Trophoblast cell (in vitro differentiated cells and primary cell): Measurements from ENCODE around the gene DDIT4L.

Source experiments
- DNase-seq, 2 donors: peaks; one replicate each; pipeline ENCODE4 v3.0.0-alpha.2; 2016
- H2AFZ ChIP-seq: 2 replicates; pipeline ENCODE4 v1.6.1; 2013; ENCODE audit warnings: low read length, moderate library complexity, mild to moderate bottlenecking; ENCODE audit not compliant: insufficient read depth, poor library complexity
- H2AK5ac ChIP-seq: 2 replicates; pipeline ENCODE4 v1.6.1; 2013; ENCODE audit warnings: mild to moderate bottlenecking, low read length
- H2BK120ac ChIP-seq: 2 replicates; pipeline ENCODE4 v1.6.1; 2013; ENCODE audit warnings: low read length, mild to moderate bottlenecking, moderate library complexity; ENCODE audit not compliant: insufficient read depth, poor library complexity
- H2BK12ac ChIP-seq: 2 replicates; pipeline ENCODE4 v1.6.1; 2013; ENCODE audit warnings: mild to moderate bottlenecking, low read length, moderate library complexity
- H2BK5ac ChIP-seq: 2 replicates; pipeline ENCODE4 v1.6.1; 2013; ENCODE audit warnings: low read length, low read depth, moderate library complexity, mild to moderate bottlenecking; ENCODE audit not compliant: poor library complexity
- H3K14ac ChIP-seq: 2 replicates; pipeline ENCODE4 v1.6.1; 2013; ENCODE audit warnings: mild to moderate bottlenecking, low read length
- H3K18ac ChIP-seq: 2 replicates; pipeline ENCODE4 v1.6.1; 2013; ENCODE audit warnings: mild to moderate bottlenecking, low read length
- H3K23ac ChIP-seq: 2 replicates; pipeline ENCODE4 v1.6.1; 2013; ENCODE audit warnings: low read length
- H3K27ac ChIP-seq: 2 replicates; pipeline ENCODE4 v1.5.1; 2013; ENCODE audit warnings: low read depth, mild to moderate bottlenecking, inconsistent platforms, low read length, moderate library complexity
- H3K27me3 ChIP-seq: 2 replicates; pipeline ENCODE4 v1.6.1; 2013; ENCODE audit warnings: inconsistent platforms, mild to moderate bottlenecking, low read length, moderate library complexity; ENCODE audit not compliant: insufficient read depth
- H3K36me3 ChIP-seq, 2 experiments: 1 replicate in 1 of 2; 2 replicates in 1 of 2; pipeline ENCODE4 v1.6.1; 2013; ENCODE audit warnings: low read length in 2 of 2, mild to moderate bottlenecking in 2 of 2, moderate library complexity in 1 of 2; ENCODE audit not compliant: insufficient read depth in 2 of 2, control insufficient read depth in 1 of 2
- H3K4ac ChIP-seq: 2 replicates; pipeline ENCODE4 v1.6.1; 2013; ENCODE audit warnings: low read depth, mild to moderate bottlenecking, low read length, moderate library complexity
- H3K4me1 ChIP-seq, 2 experiments: 1 replicate in 1 of 2; 2 replicates in 1 of 2; pipeline ENCODE4 v1.6.1; 2013; ENCODE audit warnings: low read length in 2 of 2, mild to moderate bottlenecking in 2 of 2, moderate library complexity in 1 of 2; ENCODE audit not compliant: insufficient read depth in 2 of 2, control insufficient read depth in 1 of 2
- H3K4me2 ChIP-seq: 2 replicates; pipeline ENCODE4 v1.6.1; 2013; ENCODE audit warnings: inconsistent platforms, mild to moderate bottlenecking, low read length, moderate library complexity
- H3K4me3 ChIP-seq: 2 replicates; pipeline ENCODE4 v1.5.1; 2013; ENCODE audit warnings: mild to moderate bottlenecking, low read depth, low read length, inconsistent platforms
- H3K79me1 ChIP-seq: one replicate; pipeline ENCODE4 v1.6.1; 2013; ENCODE audit warnings: low read length
- H3K79me2 ChIP-seq: 2 replicates; pipeline ENCODE4 v1.6.1; 2013; ENCODE audit warnings: low read length, mild to moderate bottlenecking; ENCODE audit not compliant: control insufficient read depth, insufficient read depth, poor library complexity
- H3K9ac ChIP-seq: 2 replicates; pipeline ENCODE4 v1.6.1; 2013; ENCODE audit warnings: mild to moderate bottlenecking, low read length
- H3K9me3 ChIP-seq: 2 replicates; pipeline ENCODE4 v1.6.1; 2013; ENCODE audit warnings: low read depth, mild to moderate bottlenecking, control low read depth, inconsistent platforms, low read length; ENCODE audit not compliant: insufficient read depth
- H4K12ac ChIP-seq: 2 replicates; pipeline ENCODE4 v1.6.1; 2013; ENCODE audit warnings: low read depth, mild to moderate bottlenecking, low read length, moderate library complexity
- H4K8ac ChIP-seq: 2 replicates; pipeline ENCODE4 v1.6.1; 2013; ENCODE audit warnings: low read depth, mild to moderate bottlenecking, low read length, moderate library complexity
- H4K91ac ChIP-seq: one replicate; pipeline ENCODE4 v1.6.1; 2013; ENCODE audit warnings: low read depth, mild to moderate bottlenecking, low read length, moderate library complexity
- WGBS: extraction: QIAGEN DNeasy Blood & Tissue Kit; methylation state at CpG from one replicate; pipeline ENCODE4 v1.1.7; 2013; ENCODE audit warnings: missing lambda C conversion rate; ENCODE audit not compliant: insufficient read length, insufficient coverage; ENCODE audit errors: extremely low coverage; 5-methylcytosine and 5-hydroxymethylcytosine counted together

Gene DDIT4L

DNA sequence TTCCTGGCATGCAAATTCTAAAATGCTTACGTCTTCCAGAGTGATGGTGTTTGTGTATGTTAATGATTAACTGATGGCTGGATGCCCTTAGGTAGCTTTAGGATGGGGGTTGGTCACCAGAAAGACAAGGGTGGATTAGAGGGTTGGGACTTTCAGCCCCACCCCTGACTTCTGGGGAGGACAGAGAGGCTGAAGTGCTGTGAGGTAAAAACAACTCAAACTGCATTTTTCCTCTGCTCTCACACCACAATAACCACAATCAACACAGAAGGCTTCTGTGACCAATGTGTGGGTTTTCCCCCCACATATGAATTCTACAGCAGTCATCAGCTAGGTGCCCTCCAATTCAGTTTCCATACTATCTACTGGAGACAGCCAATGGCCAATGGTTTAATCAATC, 18.7 kb upstream of the DDIT4L start:
- Histone ChIP-seq H3K4me3 (no peak overlapping the region), H4K8ac (no peak overlapping the region), H3K9ac (no peak overlapping the region), H4K12ac (no peak overlapping the region), H3K4ac (no peak overlapping the region), H2BK5ac (no peak overlapping the region), H3K79me2 (no peaks in the 10 kb centered on the region), H3K36me3 (no peaks in the 10 kb centered on the region), H4K91ac (no peak overlapping the region), H3K9me3 (no peaks in the 10 kb centered on the region), H3K18ac (no peak overlapping the region), H2BK12ac (no peak overlapping the region), H2BK120ac (no peak overlapping the region), H3K14ac (no peak overlapping the region), H3K4me2 (no peak overlapping the region), H2AK5ac (no peak overlapping the region), H3K27ac (no peak overlapping the region), H2AFZ (no peak overlapping the region), H3K23ac (no peak overlapping the region), H3K79me1 (no peaks in the 10 kb centered on the region), H3K27me3 (no peaks in the 10 kb centered on the region), H3K4me1 (no peaks in the 10 kb centered on the region)
- DNase-seq: no peak
- no CpG with 5 or more reads among the region's 1 CpG for WGBS

DNA sequence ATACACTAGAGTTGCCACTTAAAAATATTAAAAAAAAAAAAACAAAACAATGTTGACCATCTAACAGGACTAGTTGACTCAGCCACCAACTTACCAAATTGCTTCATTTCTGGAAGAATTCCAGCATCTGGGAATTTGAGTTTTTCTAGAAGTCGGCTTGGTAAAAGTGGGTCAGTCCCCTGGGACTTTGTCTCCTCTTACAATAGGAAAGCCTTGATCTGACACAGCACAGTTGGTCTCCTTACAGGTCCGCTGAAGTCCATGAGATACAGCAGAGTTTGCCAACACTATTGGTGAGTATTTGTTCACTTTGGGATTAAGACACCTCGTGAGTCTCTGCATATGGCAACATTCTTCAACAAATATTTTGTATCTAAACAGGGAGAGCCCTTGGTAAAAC, 18.2 kb upstream of the DDIT4L start:
- Histone ChIP-seq H3K9ac (no peak overlapping the region), H3K18ac (no peak overlapping the region), H3K27ac (no peak overlapping the region), H4K12ac (no peak overlapping the region), H2BK5ac (no peak overlapping the region), H3K36me3 (no peaks in the 10 kb centered on the region), H2BK12ac (no peak overlapping the region), H4K91ac (no peak overlapping the region), H2AK5ac (no peak overlapping the region), H3K4me2 (no peak overlapping the region), H3K23ac (no peak overlapping the region), H3K79me2 (no peaks in the 10 kb centered on the region), H3K4me1 (no peaks in the 10 kb centered on the region), H3K79me1 (no peaks in the 10 kb centered on the region), H3K27me3 (no peaks in the 10 kb centered on the region), H2AFZ (no peak overlapping the region), H3K4ac (no peak overlapping the region), H3K14ac (no peak overlapping the region), H3K9me3 (no peaks in the 10 kb centered on the region), H4K8ac (no peak overlapping the region), H3K4me3 (no peak overlapping the region), H2BK120ac (no peak overlapping the region)
- DNase-seq: peak in 1 of 2 donors; percentile 6
- no CpG with 5 or more reads among the region's 3 CpGs for WGBS

DNA sequence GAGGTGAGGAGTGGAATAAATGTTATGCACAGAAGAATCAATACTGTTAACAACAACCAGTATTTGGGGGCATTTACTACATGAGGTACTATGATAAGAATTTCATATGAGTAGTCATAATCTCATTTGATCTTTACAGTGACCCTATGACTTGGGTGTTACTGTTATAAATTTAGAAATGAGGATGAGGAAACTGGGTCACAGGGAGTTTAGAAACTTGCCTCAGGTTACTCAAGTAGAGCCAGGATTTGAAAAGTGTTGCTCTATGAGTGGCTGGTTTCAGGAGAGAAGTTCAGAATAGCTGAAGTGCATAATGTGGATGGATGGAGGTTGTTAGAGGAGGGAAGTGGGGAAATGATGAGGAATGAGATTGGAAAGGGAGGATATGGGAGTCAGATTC, 16.6 kb upstream of the DDIT4L start:
- H3K36me3 ChIP-seq: no peaks in the 10 kb centered on the region

DNA sequence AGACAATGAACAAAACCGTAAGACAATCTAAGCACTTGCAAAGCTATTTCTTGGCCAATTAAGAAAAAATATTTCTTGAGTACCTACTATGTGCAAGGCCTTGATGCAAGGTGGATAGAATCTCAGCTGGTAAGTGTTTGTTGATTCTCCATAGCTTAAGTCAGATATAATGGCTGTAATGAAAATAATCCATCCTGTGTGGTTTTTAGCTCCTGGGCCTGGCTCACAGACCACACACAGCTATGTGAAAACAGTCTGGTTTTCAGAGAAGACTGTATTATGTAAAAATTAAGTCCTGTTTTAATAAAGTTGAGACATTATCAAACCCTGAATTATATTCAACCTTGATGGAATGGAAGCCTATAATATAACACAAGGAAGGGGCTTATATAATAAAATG, 7.8 kb upstream of the DDIT4L start:
- Histone ChIP-seq H3K9ac (no peak overlapping the region), H2BK5ac (no peak overlapping the region), H4K8ac (no peak overlapping the region), H3K9me3 (no peaks in the 10 kb centered on the region), H3K4me3 (no peak overlapping the region), H4K12ac (no peak overlapping the region), H3K4me1 (no peaks in the 10 kb centered on the region), H2AK5ac (no peak overlapping the region), H4K91ac (no peak overlapping the region), H2BK12ac (no peak overlapping the region), H2AFZ (no peak overlapping the region), H3K23ac (no peak overlapping the region), H3K4me2 (no peak overlapping the region), H3K79me2 (no peaks in the 10 kb centered on the region), H3K79me1 (no peaks in the 10 kb centered on the region), H3K36me3 (no peaks in the 10 kb centered on the region), H3K27ac (no peak overlapping the region), H2BK120ac (no peak overlapping the region), H3K14ac (no peak overlapping the region), H3K4ac (no peak overlapping the region), H3K27me3 (no peaks in the 10 kb centered on the region), H3K18ac (no peak overlapping the region)
- DNase-seq: no peak
- no CpG with 5 or more reads among the region's 1 CpG for WGBS

More for the DNA sequence above, 16.6 kb upstream of the DDIT4L start:
- H2BK5ac ChIP-seq: no peak overlapping the region
- H3K79me2 ChIP-seq: no peaks in the 10 kb centered on the region
- no peak overlapping the region for H3K9ac ChIP-seq
- no peaks in the 10 kb centered on the region for H3K79me1 ChIP-seq
- no peak overlapping the region for H2BK12ac ChIP-seq
- no peak overlapping the region for H3K14ac ChIP-seq
- H3K18ac ChIP-seq: no peak overlapping the region
- H3K4me1 ChIP-seq: no peaks in the 10 kb centered on the region
- no peak overlapping the region for H2BK120ac ChIP-seq
- no peak overlapping the region for H2AFZ ChIP-seq
- H4K12ac ChIP-seq: no peak overlapping the region
- H3K9me3 ChIP-seq: no peaks in the 10 kb centered on the region
- no peak for DNase-seq
- no peaks in the 10 kb centered on the region for H3K27me3 ChIP-seq
- H2AK5ac ChIP-seq: no peak overlapping the region
- H3K23ac ChIP-seq: no peak overlapping the region
- H4K8ac ChIP-seq: no peak overlapping the region
- no peak overlapping the region for H3K4me2 ChIP-seq
- no peak overlapping the region for H3K4me3 ChIP-seq
- H3K27ac ChIP-seq: no peak overlapping the region
- H4K91ac ChIP-seq: no peak overlapping the region
- H3K4ac ChIP-seq: no peak overlapping the region
